Breast epithelium (tissue), 4 donors: ENCODE data around the gene EPB41L2. TPM values are rescaled to one million over a fixed set of nuclear protein-coding genes. Genes with fewer than 3 reads are reported as not detected.
A peak's percentile ranks its signal among the peaks of the same experiment; 100 is the strongest.

ENCODE experiments used
- DNase-seq, 2 donors: peaks; one replicate each; pipeline ENCODE4 v3.0.0-alpha.2; 2019; ENCODE audit warnings: low spot score in 2 of 2
- H3K27ac ChIP-seq, 2 donors: fragments of 200-600 bp; sonication (generic) in 1 of 2; one replicate each; pipeline ENCODE4 v1.5.1; 2016 to 2019; ENCODE audit warnings: mild to moderate bottlenecking in 1 of 2
- H3K27me3 ChIP-seq, 2 donors: fragments of 200-600 bp; sonication (generic) in 1 of 2; one replicate each; pipeline versions ENCODE4 v1.5.1 to v1.6.0; 2017 to 2019; ENCODE audit warnings: control low read depth in 1 of 2, mild to moderate bottlenecking in 1 of 2
- H3K36me3 ChIP-seq: fragments of 200-600 bp; one replicate; pipeline ENCODE4 v1.5.1; 2019
- H3K4me1 ChIP-seq, 2 donors: fragments of 200-600 bp; sonication (generic); one replicate each; pipeline ENCODE4 v1.5.1; 2016 to 2019; ENCODE audit warnings: control low read depth in 1 of 2
- H3K4me3 ChIP-seq, 3 donors: fragments of 200-600 bp; sonication (generic); 1 replicate in 2 of 3; 2 replicates in 1 of 3; pipeline ENCODE4 v1.5.1; 2016 to 2019; ENCODE audit warnings: mild to moderate bottlenecking in 3 of 3, moderate library complexity in 2 of 3
- H3K9me3 ChIP-seq, 2 donors: fragments of 200-600 bp; sonication (generic) in 1 of 2; one replicate each; pipeline ENCODE4 v1.5.1; 2016 to 2019; ENCODE audit warnings: control low read depth in 1 of 2
- POLR2A ChIP-seq: fragments of 450-650 bp; IDR thresholded peaks from one replicate; pipeline ENCODE4 v1.6.1; 2016; ENCODE audit warnings: antibody characterized with exemption, mild to moderate bottlenecking, moderate library complexity
- POLR2AphosphoS5 ChIP-seq, 3 donors: sonication (generic); formaldehyde crosslinking; IDR thresholded peaks; one replicate each; pipeline ENCODE4 v1.6.1; 2017; ENCODE audit warnings: antibody characterized with exemption in 3 of 3
- intact Hi-C: fragments of 100-400 bp; cut with DNase I; formaldehyde crosslinking; loops from one replicate; pipeline ENCODE4 v1.15.1; 2023; ENCODE audit warnings: low total_unique reads
- total RNA-seq, 3 donors: library from RNA; depleted of rRNA; stranded (reverse); fragments of >200 nt; gene quantifications; one replicate each; pipeline ENCODE4 v1.1.0, GENCODE V29; 2016
- TF ChIP-seq, protein P1 (sequence below), 3 donors: fragments of 450-650 bp; IDR thresholded peaks; one replicate each; pipeline ENCODE4 v1.5.1; 2016 to 2017; ENCODE audit warnings: antibody characterized with exemption in 3 of 3, mild to moderate bottlenecking in 3 of 3, moderate library complexity in 3 of 3

Gene EPB41L2
- total RNA-seq, result 100 to 1,000 TPM in 2 of 3 donors, 10 to 100 TPM in 1; 72.7 to 110 (median 101) TPM

DNA sequence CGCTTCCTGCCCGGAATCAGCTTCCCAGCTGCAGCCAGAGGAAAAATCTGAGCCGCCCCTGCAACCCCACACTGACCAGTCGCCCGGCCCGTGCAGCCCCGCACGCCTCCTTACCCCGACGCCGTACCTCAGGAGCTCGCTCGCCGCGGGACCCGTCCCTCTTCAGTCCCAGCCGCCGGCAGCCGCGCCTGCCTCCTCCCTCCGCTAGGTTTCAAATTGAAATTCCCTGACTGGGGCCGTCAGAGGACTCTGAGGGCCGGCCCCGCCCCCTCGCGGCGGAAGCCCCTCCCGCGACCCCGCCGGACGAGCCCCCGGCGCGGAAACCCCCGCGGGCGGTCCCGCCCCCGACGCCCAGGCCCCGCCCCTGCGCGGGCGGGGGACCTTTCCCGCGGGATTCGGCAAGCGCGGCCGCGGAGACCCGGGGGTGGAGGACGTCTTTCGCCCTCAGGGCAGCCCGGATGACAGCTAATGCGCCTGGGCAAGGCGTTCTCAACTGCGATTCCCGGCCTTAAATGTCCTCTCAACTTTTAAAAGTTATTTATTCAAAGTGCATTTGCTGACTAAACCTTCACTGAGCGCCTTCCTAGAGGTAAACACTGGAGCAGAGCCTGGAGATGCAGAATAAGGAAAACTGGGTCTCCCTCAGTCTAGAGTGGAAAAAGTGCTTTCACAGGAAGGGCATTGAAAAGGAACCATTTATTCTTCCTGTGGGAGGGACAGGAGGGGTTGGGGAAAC, at the start of gene EPB41L2:
EPB41L2 (minus strand) TSS at position 218 of the 736 bp plus-strand sequence. CDS start 106,760 bp downstream, outside the sequence.
- Histone ChIP-seq H3K4me1 (no peaks in the 10 kb centered on the region), H3K9me3 (no peaks in the 10 kb centered on the region), H3K36me3 (no peaks in the 10 kb centered on the region), H3K27ac (peak within 1 kb of the TSS; percentile 81 to 89), H3K4me3 (peak within 1 kb of the TSS; percentile 94 to 96 (median 96)), H3K27me3 (no peaks in the 10 kb centered on the region)
- TF ChIP-seq, protein P1, sequence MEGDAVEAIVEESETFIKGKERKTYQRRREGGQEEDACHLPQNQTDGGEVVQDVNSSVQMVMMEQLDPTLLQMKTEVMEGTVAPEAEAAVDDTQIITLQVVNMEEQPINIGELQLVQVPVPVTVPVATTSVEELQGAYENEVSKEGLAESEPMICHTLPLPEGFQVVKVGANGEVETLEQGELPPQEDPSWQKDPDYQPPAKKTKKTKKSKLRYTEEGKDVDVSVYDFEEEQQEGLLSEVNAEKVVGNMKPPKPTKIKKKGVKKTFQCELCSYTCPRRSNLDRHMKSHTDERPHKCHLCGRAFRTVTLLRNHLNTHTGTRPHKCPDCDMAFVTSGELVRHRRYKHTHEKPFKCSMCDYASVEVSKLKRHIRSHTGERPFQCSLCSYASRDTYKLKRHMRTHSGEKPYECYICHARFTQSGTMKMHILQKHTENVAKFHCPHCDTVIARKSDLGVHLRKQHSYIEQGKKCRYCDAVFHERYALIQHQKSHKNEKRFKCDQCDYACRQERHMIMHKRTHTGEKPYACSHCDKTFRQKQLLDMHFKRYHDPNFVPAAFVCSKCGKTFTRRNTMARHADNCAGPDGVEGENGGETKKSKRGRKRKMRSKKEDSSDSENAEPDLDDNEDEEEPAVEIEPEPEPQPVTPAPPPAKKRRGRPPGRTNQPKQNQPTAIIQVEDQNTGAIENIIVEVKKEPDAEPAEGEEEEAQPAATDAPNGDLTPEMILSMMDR (IDR thresholded peaks at IDR 0.05), result peak in 1 of 3 donors; percentile 40
- TF ChIP-seq POLR2A (no peak), POLR2AphosphoS5 (IDR thresholded peaks at IDR 0.05) (peak in 1 of 3 donors; percentile 4)
- intact Hi-C loops, result no loop called here
- DNase-seq, result peak; percentile 56 to 66

GRCh38 chr6:131112249-131112648, 49.2 kb upstream of the EPB41L2 start:
- Histone ChIP-seq H3K9me3 (no peaks in the 10 kb centered on the region), H3K36me3 (no peaks in the 10 kb centered on the region), H3K27me3 (no peaks in the 10 kb centered on the region), H3K4me3 (no peak overlapping the region), H3K4me1 (no peaks in the 10 kb centered on the region), H3K27ac (no peak overlapping the region)
- DNase-seq, result no peak
- intact Hi-C loops, result loop anchor here (5.0 kb wide), 1 partner anchor 230 kb away; no protein-coding TSS in a partner anchor
- TF ChIP-seq POLR2A (no peak), POLR2AphosphoS5 (IDR thresholded peaks at IDR 0.05) (no peak)
- TF ChIP-seq, protein P1 (IDR thresholded peaks at IDR 0.05), result no peak

- Histone ChIP-seq H3K4me3 (no peak overlapping the region), H3K27me3 (no peaks in the 10 kb centered on the region), H3K36me3 (no peaks in the 10 kb centered on the region), H3K4me1 (no peaks in the 10 kb centered on the region), H3K27ac (no peak overlapping the region), H3K9me3 (no peaks in the 10 kb centered on the region)
- no peak for DNase-seq
- no peak for TF ChIP-seq POLR2AphosphoS5 (IDR thresholded peaks at IDR 0.05)
- TF ChIP-seq, protein P1 (IDR thresholded peaks at IDR 0.05), result no peak
- no peak for TF ChIP-seq POLR2A
- intact Hi-C loops, result no loop called here
Measured at GRCh38 chr6:131107151-131107550, 44.1 kb upstream of the EPB41L2 start.

DNA sequence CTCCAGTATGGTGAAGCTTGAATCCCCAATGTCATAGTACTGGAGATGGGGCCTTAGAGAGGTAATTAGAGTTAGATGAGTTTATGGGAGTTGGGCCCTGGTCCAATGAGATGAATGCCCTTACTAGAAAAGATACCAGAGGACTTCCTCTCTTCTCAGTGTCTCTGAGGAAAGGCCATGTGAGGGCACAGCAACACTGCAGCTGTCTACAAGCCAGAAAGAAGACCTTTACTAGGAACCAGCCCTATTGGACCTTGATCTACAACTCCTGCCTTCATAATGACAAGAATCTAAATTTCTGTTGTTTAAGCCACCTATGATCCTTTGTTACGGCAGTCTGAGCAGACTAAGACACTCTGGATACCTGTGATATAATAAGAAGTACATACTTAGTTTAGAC, 40.9 kb upstream of the EPB41L2 start:
- no peaks in the 10 kb centered on the region for H3K27me3 ChIP-seq
- intact Hi-C loops, result no loop called here
- H3K27ac ChIP-seq, result no peak overlapping the region
- no peaks in the 10 kb centered on the region for H3K9me3 ChIP-seq
- no peak for TF ChIP-seq POLR2AphosphoS5 (IDR thresholded peaks at IDR 0.05)
- TF ChIP-seq, protein P1 (IDR thresholded peaks at IDR 0.05), result no peak
- no peak for TF ChIP-seq POLR2A
- no peak overlapping the region for H3K4me3 ChIP-seq
- no peak for DNase-seq
- no peaks in the 10 kb centered on the region for H3K36me3 ChIP-seq
- H3K4me1 ChIP-seq, result no peaks in the 10 kb centered on the region

DNA sequence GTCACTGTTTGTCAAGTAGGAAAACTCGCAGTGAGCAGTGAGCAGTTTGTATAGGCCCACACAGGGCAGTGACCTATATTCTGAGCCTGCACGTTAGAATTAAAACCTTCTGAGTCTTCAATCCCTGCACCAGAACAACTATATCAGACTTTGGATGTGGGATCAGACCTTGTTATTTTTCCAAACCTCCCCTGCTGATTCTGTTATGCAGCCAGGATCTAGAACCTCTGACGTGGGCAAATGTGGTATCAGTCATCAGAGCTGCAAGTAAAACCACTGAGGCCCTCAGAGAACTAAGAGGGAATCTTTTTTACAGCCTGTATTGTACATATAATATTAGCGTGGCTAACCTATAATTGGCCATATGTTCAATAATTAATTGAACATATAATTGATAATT, 40.3 kb upstream of the EPB41L2 start:
- H3K27me3 ChIP-seq, result no peaks in the 10 kb centered on the region
- no peaks in the 10 kb centered on the region for H3K36me3 ChIP-seq
- no peaks in the 10 kb centered on the region for H3K4me1 ChIP-seq
- H3K27ac ChIP-seq, result no peak overlapping the region
- no peak for DNase-seq
- TF ChIP-seq, protein P1 (IDR thresholded peaks at IDR 0.05), result no peak
- no peaks in the 10 kb centered on the region for H3K9me3 ChIP-seq
- H3K4me3 ChIP-seq, result no peak overlapping the region
- intact Hi-C loops, result no loop called here
